Limb (tissue), 2 donors: ENCODE data around the gene ZSCAN5C.
"Not testable (repeated sequence)": the region's sequence is repeated elsewhere in the genome, so short reads cannot be mapped to it uniquely, and the experiment has no call there.

Experiments used
- DNase-seq, 2 donors: peaks; one replicate each; pipeline ENCODE4 v3.0.0-alpha.2; 2016; ENCODE audit errors: extremely low spot score in 2 of 2

The ZSCAN5C gene

DNA sequence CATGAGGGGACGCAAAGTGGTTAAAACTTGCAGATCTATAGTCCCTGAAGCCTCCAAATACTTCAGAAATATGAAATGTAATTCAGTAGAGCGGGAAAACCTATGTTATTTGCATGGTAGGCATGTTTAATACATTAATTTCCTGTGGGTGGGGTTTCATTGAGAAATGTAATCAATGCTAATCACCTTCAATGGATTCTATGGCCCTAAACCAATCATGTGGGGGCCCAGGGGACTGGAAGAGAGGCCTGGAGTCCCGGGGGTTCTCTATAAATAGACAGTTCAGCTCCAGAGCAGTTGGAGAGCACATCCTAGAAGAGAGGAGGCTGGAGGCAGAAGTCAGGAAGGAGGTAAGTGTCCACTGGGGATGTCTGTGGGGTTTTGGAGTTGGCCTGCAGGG is at the start of gene ZSCAN5C:
ZSCAN5C (plus strand) TSS at position 301 of the 400 bp plus-strand sequence. CDS start 3,641 bp downstream, outside the sequence.
- no peak for DNase-seq

DNA sequence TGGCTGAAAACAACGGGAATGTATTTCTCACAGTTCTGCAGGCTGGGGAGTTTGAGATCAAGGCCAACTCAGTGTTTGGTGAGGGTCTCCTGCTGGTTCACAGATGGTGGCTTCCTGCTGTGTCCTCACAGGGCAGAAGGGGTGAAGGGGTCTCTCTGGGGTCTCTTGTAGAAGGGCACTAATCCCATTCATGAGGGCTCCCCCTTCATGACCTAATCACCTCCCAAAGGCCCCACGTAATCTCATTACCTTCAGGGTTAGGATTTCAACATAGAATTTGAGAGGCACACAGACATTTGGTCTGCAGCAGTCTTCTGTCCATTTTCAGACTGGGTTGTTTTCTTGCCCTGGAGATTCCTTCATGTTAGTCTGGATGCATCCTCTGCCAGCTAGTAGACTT is 49.4 kb upstream of the ZSCAN5C start:
- no peak for DNase-seq

DNA sequence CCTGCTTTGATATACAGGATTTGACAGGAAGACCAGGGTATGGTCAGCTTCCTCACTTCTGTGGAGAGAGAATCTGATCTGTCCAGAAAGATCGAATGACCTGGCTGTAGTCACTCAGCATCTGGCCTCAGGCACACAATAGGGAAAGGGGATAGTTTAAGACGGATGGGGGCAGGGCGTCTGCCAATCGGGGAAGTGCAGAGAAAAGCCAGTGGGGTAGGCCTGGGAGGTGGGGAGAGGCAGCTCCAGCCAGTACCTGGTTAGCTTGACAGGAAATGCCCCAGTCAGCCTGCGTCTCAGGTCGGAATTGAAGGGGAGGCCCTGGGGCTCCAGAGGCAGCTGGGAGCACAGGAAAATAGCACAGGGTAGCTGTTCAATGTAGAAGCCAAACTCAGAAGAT is 48.6 kb upstream of the ZSCAN5C start:
- DNase-seq: no peak

GRCh38 chr19:56155124-56155687 is 46.9 kb upstream of the ZSCAN5C start:
- no peak for DNase-seq

GRCh38 chr19:56156768-56157167 is 45.3 kb upstream of the ZSCAN5C start:
- DNase-seq: no peak

DNA sequence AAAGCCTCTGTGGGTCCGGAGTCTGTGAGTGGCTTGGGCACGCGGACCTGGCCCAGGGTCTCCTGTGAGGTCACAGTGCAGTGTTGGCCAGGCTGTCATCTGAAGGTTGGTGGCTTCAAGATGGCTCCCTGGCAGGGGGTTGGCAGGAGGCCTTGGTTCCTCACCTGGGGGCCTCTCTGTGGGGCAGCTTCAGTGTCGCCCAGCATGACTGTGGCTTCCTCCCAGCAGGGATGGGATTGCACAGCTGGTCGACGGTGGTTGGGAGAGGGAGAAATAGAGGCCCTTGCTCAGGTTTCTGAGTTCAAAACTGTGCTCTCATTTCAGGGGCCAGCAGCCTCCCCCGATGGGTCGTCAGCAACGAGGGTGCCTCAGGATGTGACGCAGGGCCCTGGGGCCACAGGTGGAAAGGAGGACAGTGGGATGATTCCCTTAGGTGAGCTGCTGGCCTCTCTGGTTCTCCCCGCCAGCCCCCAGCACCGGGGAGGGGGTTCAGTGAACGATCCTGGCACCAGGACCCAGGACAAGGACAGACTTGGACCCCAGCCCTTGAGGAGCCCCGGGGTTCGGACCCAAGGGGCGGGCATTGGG is 43.8 kb upstream of the ZSCAN5C start:
- no peak for DNase-seq

- DNase-seq: no peak
Observed at GRCh38 chr19:56159009-56159559, 43.0 kb upstream of the ZSCAN5C start.

DNA sequence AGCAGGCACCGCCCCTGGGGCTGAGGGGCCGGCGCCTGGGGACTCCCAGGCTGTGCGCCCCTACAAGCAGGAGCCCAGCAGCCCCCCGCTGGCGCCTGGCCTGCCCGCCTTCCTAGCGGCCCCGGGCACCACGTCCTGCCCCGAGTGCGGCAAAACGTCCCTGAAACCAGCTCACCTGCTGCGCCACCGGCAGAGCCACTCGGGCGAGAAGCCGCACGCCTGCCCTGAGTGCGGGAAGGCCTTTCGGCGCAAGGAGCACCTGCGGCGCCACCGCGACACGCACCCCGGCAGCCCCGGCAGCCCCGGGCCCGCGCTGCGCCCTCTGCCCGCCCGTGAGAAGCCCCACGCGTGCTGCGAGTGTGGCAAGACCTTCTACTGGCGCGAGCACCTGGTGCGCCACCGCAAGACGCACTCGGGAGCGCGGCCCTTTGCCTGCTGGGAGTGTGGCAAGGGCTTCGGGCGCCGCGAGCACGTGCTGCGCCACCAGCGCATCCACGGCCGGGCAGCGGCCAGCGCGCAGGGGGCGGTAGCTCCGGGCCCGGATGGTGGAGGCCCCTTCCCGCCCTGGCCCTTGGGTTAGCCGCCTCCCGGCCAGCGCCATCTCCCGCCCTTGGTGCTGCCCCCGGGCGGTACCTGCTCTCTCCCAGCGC is 42.3 kb upstream of the ZSCAN5C start:
- DNase-seq: no peak

- DNase-seq: no peak
Observed at GRCh38 chr19:56161534-56161933, 40.5 kb upstream of the ZSCAN5C start.

DNA sequence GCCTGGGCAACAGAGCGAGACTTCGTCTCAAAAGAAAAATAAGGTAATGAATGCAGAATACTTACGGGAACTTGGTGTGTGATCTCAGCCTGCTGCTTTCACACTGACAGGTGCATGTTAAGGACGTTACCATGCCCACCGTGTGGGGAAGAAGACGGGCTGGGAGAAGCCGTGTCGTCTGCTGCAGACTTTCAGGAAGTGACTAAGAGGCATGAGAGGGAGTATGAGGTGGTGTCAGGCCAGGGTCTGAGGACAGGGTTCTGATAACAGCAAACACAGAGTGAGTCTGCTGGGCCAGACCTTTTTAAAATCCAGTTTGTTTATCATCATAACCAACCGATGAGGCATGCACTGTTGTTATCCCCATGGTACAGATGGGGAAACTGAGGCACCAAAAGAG is 39.8 kb upstream of the ZSCAN5C start:
- no peak for DNase-seq

DNA sequence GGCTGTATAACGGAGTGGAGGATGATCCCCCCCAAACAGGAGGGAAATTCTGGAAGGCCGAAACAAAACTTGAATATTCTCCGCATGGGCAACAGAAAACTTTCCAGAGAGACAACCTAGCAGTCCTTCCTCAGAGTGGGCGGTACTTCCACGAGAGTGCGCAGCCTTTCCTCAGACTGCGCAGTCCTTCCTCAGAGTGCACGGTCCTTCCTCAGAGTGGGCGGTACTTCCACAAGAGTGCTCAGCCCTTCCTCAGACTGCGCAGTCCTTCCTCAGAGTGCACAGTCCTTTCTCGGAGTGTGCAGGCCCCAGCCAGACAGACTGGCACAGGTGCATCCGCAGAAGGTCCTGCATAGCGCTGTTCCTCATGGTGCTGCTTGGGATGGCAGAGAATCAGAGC is 39.0 kb upstream of the ZSCAN5C start:
- DNase-seq: no peak

DNA sequence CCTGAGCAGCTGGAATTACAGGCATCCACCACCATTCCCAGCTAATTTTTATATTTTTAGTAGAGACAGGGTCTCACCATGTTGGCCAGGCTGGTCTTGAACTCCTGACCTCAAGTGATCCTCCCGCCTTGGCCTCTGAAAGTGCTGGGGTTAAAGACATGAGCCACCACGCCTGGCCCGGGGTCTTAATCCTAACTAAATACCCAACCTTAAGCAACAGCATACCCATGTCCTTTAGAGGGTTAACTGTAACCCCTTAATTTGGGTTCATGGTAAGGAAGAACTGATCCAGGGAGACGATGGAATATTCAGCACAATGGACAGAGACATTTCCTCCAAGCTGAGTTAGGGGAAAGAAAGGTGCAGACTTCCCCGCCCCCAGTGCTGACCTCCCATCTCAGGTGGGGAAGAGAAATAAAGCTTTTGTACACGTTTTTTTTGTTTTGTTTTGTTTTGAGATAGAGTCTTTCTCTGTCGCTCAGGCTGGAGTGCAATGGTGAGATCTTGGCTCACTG is 35.0 kb upstream of the ZSCAN5C start:
- DNase-seq: no peak

DNA sequence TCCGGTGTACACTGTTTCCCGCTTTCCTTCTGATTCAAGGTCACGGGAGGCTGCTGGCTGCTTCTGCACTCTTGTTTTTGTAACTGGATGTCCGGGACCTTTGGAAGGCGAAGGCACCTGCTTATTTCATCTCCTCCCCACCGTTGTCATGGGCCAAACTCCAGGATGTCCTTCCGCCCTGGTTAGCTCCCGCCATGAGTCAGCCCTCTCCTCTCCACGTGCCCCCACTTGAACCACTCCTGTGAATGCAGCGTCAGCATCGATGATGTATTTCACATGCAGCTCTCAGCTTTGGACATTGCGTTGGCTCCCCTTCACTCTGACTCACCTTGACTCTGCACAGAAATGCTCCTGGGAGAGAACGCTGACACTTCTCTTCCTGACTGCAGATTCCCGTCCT is 31.8 kb upstream of the ZSCAN5C start:
- DNase-seq: no peak

- DNase-seq: no peak
Observed at GRCh38 chr19:56174086-56174485, 28.0 kb upstream of the ZSCAN5C start.

DNA sequence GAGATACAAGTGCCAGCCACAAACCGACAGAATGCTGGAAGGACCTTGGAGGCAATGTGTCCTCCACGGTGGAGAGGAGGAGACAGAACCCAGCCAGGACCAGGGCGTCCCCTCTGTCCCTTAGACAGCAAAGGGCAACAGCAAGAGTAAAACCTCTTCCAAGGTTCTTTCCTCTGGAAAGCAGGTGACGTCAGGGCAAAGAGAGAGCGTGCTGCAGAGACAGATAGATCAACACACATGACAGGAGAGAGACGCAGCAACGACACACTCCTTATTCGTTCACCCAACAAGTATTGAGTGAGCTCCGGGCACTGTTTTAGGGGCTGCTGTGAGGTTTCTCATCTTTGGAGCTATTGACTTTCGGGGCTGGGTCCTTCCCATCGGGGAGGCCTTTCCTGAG is 27.5 kb upstream of the ZSCAN5C start:
- no peak for DNase-seq

DNA sequence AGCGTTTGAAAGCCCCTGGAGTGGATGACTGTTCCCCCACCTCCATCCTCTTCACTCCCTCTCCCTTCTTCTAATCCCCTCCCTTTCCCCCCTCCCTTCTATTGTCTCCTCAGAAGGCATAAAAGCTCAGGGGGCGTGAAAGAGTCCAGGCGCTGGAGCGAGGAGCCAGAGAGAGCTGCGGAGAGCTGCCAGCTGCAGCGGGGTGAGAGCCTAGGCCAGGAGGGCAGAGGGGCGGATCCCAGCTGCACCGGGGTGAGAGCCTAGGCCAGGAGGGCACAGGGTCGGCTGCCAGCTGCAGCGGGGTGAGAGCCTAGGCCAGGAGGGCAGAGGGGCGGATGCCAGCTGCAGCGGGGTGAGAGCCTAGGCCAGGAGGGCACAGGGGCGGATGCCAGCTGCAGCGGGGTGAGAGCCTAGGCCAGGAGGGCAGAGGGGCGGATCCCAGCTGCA is 26.2 kb upstream of the ZSCAN5C start, which contains the start of gene GALP:
GALP (plus strand) TSS at position 148 of the 447 bp plus-strand sequence. CDS start 1,101 bp downstream, outside the sequence.
- DNase-seq: not testable (repeated sequence)

DNA sequence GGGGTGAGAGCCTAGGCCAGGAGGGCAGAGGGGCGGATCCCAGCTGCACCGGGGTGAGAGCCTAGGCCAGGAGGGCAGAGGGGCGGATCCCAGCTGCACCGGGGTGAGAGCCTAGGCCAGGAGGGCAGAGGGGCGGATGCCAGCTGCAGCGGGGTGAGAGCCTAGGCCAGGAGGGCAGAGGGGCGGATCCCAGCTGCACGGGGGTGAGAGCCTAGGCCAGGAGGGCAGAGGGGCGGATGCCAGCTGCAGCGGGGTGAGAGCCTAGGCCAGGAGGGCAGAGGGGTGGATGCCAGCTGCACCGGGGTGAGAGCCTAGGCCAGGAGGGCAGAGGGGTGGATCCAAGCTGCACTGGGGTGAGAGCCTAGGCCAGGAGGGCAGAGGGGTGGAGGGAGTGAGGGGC is 25.8 kb upstream of the ZSCAN5C start:
- not testable (repeated sequence) for DNase-seq

DNA sequence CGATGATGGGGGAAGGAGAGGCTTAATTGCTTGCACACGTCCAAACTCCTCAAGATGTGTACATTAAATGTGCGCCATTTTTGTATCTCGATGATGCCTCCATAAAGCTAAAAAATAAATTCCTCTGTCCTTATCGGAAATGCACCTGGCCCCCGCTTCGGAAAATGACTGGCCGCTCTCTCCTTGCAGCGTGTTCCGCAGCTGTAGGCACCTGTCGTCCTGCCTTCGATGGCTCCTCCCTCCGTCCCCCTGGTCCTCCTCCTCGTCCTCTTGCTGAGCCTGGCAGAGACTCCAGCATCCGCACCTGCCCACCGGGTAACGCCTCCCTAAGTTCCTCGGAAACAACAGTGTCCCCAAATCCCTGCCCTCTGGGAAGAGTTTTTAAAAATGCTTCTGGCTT is 25.2 kb upstream of the ZSCAN5C start:
- DNase-seq: no peak

GRCh38 chr19:56177564-56178243 is 24.4 kb upstream of the ZSCAN5C start:
- no peak for DNase-seq

DNA sequence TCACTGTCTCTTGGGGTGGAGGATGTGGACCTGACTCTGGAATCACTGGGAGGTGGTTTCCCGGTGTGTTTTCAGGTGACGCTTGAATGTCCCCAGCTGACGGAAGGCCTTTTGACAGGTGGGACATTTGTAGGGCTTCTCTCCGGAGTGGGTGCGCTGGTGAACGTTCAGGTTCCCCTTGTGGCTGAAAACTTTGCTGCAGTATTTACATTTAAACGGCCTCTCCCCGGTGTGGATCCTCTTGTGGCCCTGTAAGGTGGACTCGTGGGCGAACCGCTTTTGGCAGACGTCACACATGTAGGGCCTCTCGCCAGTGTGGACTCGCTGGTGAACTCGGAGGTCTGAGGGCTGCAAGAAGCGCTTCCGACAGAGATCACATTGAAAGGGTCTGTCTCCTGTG is 12.3 kb upstream of the ZSCAN5C start:
- DNase-seq: no peak

- no peak for DNase-seq
Observed at GRCh38 chr19:56191115-56191514, 11.0 kb upstream of the ZSCAN5C start.

DNA sequence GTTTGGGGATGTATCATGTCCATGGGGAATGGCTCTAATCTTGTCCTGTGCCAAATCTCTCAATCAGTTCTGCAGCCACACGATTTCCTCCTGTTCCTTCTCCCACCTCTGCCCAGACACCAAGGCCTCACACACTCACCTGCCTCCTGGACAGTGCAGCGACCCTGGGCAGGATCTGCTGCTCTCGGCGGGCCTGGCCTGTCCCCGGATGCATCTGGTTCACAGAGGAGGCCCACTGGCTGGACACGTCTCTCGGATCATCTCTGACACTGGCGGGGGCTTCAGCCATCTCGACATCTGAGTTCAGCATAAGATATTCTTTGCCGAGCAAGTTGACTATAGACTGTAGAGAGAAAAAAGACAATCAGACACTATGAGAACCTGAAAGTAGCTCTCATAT is 10.4 kb upstream of the ZSCAN5C start:
- DNase-seq: no peak
